ENCODE results near the gene ARSI. TPM values are rescaled to one million over a fixed set of nuclear protein-coding genes. Genes with fewer than 3 reads are reported as not detected.

The ARSI gene
- total RNA-seq, 1 donor from 2014 or later: not detected

GRCh38 chr5:150288361-150288760 lies 14.3 kb downstream of the ARSI start:
- no peaks in the 10 kb centered on the region for H3K4me1 Mint-ChIP-seq (ENCODE audit: low read depth)
- H3K36me3 Mint-ChIP-seq (ENCODE audit: insufficient read depth): no peaks in the 10 kb centered on the region
- peaks cover 60% of the 10 kb centered on the region for H3K27me3 Mint-ChIP-seq
- H3K4me3 Mint-ChIP-seq (ENCODE audit: low read depth): no peak overlapping the region
- no peak for TF ChIP-seq CTCF (IDR thresholded peaks at IDR 0.05; ENCODE audit: unreplicated experiment)
- H3K27ac Mint-ChIP-seq: no peak overlapping the region
- no peaks in the 10 kb centered on the region for H3K9me3 Mint-ChIP-seq (ENCODE audit: low read depth)
- no peak for DNase-seq (ENCODE audit: low spot score, unreplicated experiment)

DNA sequence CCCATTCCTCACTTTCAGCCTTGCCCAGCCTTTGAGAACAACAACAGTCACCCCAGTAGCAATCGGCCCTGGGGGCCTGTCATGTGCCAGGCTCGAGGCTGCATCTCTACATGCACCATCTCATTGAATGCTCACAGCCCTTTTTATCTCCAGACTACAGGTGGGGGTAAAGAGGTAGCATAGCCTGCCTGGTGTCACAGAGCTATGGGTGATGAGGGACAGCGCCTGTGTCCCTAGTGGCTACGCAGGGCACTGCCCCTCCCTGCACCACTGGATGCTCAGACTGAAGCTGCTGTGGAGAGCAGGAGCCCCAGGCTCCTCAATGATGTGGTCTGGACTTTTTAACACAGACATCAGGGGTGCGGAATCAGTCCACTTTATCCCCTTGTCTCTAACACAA lies 15.9 kb downstream of the ARSI start:
- Mint-ChIP-seq H3K27me3 (peaks cover 59% of the 10 kb centered on the region), H3K27ac (no peak overlapping the region), H3K36me3 (ENCODE audit: insufficient read depth) (no peaks in the 10 kb centered on the region), H3K9me3 (ENCODE audit: low read depth) (no peaks in the 10 kb centered on the region), H3K4me3 (ENCODE audit: low read depth) (no peak overlapping the region), H3K4me1 (ENCODE audit: low read depth) (no peaks in the 10 kb centered on the region)
- no peak for DNase-seq (ENCODE audit: low spot score, unreplicated experiment)
- TF ChIP-seq CTCF (IDR thresholded peaks at IDR 0.05; ENCODE audit: unreplicated experiment): peak; percentile 67

DNA sequence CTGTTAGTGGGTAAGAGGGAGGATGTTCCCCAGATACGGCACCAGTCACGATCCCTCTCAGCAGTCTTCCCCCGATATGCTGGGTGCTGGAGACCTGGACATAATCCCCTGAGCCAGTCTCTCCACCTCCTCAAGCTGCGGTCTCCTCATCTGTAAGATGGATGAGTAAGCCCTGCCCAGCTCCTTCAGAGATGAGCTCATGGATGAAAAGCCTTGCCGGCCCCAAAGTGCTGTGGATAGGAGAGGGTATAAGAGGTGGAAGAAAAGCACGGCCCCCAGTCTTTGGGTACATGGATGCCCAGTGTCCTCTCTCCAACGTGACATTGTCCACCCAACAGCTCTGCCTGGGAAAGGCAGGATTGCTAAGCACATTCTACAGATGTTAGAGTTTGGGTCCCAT lies 17.6 kb downstream of the ARSI start:
- DNase-seq (ENCODE audit: low spot score, unreplicated experiment): no peak
- H3K27me3 Mint-ChIP-seq: peaks cover 67% of the 10 kb centered on the region

GRCh38 chr5:150284311-150284710 lies 18.4 kb downstream of the ARSI start:
- no peaks in the 10 kb centered on the region for H3K9me3 Mint-ChIP-seq (ENCODE audit: low read depth)
- no peak overlapping the region for H3K4me3 Mint-ChIP-seq (ENCODE audit: low read depth)
- TF ChIP-seq CTCF (IDR thresholded peaks at IDR 0.05; ENCODE audit: unreplicated experiment): no peak
- H3K27ac Mint-ChIP-seq: no peak overlapping the region
- DNase-seq (ENCODE audit: low spot score, unreplicated experiment): no peak
- H3K27me3 Mint-ChIP-seq: peaks cover 68% of the 10 kb centered on the region
- no peaks in the 10 kb centered on the region for H3K36me3 Mint-ChIP-seq (ENCODE audit: insufficient read depth)
- no peaks in the 10 kb centered on the region for H3K4me1 Mint-ChIP-seq (ENCODE audit: low read depth)

More for the DNA sequence above, 17.6 kb downstream of the ARSI start:
- Mint-ChIP-seq H3K4me1 (ENCODE audit: low read depth) (no peaks in the 10 kb centered on the region), H3K27ac (no peak overlapping the region), H3K9me3 (ENCODE audit: low read depth) (no peaks in the 10 kb centered on the region), H3K36me3 (ENCODE audit: insufficient read depth) (no peaks in the 10 kb centered on the region), H3K4me3 (ENCODE audit: low read depth) (no peak overlapping the region)
- TF ChIP-seq CTCF (IDR thresholded peaks at IDR 0.05; ENCODE audit: unreplicated experiment): no peak

DNA sequence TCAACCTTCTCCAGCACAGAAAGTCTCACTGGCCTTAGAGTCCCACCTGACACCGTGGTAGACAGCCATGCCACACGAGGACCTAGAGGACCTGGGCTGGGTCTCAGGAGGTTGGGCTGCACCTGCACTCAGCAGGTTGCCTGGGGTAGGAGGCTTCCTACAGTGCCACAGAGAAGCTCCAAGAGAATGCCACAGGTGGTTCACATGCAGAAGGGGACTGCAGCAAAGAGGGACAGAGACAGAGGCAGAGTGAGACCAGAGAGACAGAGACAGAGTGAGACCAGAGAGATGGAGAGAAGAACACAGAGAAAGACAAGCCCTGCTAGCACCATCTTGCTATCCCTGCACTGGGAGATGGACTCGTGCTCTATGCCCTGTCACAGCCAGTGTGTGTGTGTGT lies 18.8 kb downstream of the ARSI start:
- Mint-ChIP-seq H3K27ac (no peak overlapping the region), H3K27me3 (peaks cover 66% of the 10 kb centered on the region), H3K36me3 (ENCODE audit: insufficient read depth) (no peaks in the 10 kb centered on the region), H3K9me3 (ENCODE audit: low read depth) (no peaks in the 10 kb centered on the region), H3K4me1 (ENCODE audit: low read depth) (no peaks in the 10 kb centered on the region), H3K4me3 (ENCODE audit: low read depth) (no peak overlapping the region)
- DNase-seq (ENCODE audit: low spot score, unreplicated experiment): no peak
- no peak for TF ChIP-seq CTCF (IDR thresholded peaks at IDR 0.05; ENCODE audit: unreplicated experiment)

Measured in progenitor cell of endocrine pancreas (in vitro differentiated cells).